Stimulated activated CD8-positive, alpha-beta memory T cell treated with anti-CD3 and anti-CD28 coated beads, Interleukin-15, amount 100 ng/mL, for 1 hour (primary cell): Measurements from ENCODE around the gene CGB7.
"Not testable (repeated sequence)": the region's sequence is repeated elsewhere in the genome, so short reads cannot be mapped to it uniquely, and the experiment has no call there.

Experiments used
- DNase-seq: peaks from one replicate; pipeline ENCODE4 v3.0.0-alpha.2; 2020; ENCODE audit warnings: low read depth

Gene CGB7

GRCh38 chr19:49057636-49058234, at the start of gene CGB7:
TSS of gene CGB7 (minus strand) at chr19:49057749. CDS start at chr19:49055375, 2,374 bp downstream.
- DNase-seq = no peak

DNA sequence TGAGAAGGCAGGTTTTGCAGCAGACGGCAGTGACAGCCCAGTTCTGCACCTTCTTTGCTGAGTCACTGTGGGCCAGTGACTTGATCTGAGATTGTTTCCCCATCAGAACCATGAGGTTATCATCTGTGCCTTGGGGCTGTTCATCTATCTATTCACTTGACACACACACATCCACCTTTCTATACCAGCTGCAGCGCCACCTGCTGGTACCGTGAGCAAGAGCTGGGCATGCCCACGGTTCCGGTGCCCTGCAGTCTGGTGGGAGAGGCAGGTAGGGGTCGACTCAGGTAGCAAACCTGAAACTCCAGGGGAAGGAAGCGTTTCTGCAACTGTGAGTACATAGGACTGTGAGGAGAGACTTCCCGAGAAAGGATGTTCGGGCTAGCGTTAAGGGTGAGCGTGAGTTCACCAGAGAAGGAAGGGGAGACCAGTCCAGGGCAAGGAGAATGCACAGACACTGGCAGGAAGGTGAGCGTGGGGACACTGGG, 49.1 kb upstream of the CGB7 start:
- peak; percentile 55 for DNase-seq

DNA sequence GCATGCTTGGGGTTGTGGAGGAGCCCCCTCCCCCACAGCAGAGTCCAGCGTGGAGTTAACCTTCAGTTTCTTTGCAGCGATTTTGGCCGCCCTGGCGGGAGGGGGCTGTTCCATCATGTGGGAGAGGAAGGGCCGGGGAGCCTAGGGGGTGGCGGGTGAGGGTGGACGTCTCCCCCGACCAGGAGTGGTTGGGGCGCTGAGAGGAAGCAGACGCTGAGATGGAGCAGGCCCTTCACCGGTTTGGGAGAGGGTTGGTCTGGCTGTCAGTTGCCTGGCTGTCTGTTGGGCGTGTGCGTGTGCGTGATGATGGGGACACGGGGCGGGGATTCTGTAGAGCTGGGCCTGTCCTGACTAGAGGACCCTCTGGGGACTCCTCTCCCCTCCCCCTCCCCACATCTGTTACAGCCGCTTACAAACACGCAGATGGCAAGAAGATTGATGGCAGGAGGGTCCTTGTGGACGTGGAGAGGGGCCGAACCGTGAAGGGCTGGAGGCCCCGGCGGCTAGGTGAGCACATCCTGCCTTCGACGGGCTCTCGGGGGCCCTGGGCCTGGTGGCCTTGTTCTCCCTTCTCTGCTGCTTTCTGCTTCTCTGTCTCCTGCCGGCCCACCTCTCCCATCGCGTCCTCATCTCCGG, 46.8 kb upstream of the CGB7 start:
- DNase-seq = no peak

GRCh38 chr19:49103331-49104085, 46.0 kb upstream of the CGB7 start:
- no peak for DNase-seq

DNA sequence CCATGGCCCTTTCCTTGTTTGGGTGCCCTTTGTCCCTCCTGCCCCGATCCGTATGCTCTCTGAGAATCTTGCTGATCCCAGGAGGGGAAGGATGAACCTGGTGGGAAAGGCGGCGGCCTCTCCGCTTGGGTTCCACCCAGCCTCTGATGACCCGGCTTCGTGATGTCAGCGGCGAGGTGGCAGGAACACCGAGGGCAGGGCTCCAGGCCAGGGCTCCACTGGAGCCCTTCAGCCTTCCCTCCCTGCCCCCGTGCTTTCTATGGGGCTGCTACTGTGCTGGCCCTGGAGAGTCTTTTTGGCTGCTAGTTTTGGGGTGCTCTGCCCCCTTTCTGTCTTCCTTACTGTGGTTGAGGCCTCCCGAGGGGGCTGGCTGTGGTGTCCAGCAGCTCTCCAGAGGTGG, 44.8 kb upstream of the CGB7 start:
- no peak for DNase-seq

DNA sequence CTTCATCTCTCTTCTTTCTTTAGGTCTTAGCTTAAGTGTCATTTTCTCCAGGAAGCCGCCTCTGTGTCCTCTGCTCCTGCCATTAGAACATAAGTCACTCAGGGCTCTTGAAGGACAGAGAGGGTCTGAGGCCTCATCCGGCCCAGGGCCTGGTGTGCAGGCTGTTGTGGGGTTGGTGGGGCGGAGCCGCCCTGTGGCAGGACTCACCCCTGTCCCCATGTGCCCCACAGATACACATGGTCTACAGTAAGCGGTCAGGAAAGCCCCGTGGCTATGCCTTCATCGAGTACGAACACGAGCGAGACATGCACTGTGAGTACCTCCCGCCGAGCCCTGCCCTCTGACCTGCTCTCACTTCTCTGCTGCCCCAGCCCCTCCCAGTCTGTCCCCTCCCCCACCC, 43.6 kb upstream of the CGB7 start:
- DNase-seq = no peak

- DNase-seq = no peak
Measured at GRCh38 chr19:49098795-49099194, 41.2 kb upstream of the CGB7 start.

DNA sequence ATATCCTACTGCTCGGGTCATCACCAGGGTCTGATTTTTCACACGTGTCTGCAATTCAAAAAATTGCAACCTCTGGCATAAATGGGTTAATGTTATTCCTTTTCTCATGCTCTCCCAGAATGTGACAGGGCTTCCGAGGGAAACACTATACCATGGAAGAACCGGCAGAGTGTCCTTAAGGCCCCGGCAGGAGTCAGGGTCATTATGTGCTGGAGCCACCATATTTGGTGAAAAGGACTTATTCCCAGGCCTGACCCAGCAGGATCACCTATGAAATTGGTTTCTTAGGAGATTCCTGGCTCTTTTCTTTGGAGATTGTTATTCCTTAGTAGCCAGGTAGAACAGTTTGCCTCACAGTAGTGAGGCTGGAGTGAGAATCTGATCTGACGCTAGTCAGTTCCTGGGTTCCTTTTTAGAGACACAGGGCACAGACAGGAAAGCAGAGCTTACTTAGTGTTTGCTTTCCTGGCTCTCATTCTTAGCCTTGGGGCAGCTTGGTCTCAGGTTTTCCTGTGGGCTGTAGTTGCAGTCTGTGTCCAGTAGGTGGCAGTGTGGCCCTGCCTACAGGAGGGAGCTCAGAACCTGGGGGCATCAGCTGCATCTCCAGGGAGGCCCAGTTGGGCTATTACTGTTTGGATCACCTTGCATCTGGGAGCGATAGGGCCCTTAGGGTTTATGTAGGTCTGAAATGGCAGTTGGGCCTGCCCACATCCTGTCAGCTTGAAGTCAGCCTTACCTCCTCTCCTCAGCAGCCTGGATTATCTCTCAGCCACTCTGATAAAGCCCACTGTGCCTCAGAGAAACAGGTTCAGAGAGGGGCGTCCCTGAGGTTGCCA, 40.1 kb upstream of the CGB7 start:
- peak; percentile 57 for DNase-seq

DNA sequence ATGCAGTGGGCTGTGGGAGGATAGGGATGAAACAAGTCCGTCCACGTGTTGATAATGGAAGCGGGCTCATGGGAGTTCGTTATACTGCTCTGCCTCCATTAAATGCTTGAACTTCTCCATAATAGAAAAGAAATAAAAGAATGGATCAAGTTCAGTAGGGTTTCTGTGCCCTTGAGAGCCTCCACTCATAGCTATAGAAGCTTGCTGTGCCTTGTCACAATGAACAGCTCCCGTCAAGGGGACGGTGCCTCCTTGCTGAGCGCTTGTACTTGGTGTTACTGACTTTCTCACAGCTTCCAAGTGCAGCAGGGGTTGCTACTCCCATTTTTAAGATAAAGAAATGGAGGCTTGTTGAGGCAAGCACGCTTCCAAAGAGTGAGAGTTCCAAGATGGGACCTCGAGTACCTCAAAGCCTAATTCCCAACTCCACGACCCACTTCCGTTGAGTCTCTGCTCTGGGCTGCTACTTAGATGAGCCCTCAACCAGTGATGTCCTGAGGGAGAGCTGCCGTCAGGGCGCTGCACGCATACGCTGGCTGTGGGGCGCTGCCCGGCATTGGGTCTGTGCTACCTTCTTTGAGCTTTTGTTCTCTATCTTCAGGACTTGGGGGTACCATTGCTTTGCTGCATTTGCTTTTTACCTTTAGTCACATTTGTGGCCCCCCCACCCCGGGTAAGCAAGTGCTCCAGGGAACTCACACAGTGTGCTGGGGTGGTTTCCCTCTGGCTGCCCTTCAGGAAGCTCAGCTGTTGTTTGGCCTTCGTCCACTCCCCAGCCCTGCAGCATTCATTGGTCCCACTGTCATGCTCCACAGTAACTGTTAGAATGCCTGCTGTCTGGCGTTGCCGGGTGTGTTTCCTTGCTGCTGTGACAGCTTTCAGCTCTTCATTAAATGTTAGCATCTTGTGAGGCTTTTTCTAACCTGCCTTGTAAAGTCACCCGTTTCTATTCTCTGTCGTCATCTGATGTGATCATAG, 37.2 kb upstream of the CGB7 start:
- DNase-seq = no peak

- DNase-seq = no peak
Measured at GRCh38 chr19:49092686-49093085, 35.1 kb upstream of the CGB7 start.

DNA sequence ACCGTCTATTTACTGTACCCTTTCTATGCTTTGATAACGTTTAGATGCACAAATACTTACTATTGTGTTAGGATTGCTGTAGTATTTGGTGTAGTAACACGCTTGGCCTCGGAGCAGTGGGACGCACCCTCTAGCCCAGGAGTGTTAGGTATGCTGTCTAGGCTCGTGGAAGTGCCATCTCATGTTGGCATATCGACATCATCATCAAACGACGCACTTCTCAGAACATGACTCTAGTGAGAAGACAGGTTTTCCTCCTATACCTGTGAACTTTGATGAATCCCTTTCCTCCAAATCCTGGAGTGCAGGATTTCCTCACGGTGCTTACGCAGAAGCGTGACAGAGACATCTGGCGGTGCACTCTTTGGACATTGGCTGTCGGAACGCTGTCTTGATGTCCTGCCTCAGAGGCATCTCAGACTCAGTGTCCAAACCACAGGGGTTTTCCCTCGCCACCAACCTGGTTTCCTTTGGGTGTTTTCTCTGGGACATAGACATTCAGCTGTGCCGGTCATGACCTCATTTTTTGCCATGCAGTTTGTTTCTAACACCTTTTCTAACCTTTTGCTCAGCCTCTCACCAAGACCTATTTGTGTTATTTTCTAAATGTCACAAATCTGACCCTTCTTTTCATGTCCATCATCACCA, 34.0 kb upstream of the CGB7 start:
- no peak for DNase-seq

- no peak for DNase-seq
Measured at GRCh38 chr19:49086296-49086695, 28.7 kb upstream of the CGB7 start.

DNA sequence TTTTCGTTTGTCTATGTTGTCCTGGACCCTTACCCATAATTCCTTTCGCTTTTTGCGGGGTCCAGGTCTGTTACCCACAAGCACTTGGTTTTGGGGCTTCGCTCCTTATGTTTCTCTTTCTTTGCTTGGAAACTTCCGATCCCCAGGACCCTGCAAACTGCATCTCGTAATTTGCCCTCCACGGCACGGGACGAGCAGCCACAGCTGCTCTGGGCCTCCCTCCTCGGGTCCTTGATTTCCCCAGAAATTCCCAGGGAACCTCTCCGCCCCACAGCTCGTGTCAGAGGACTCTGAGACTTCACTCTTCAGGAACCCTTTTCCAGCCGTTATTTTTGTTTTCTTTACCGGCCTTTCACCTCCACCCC, 28.3 kb upstream of the CGB7 start:
- DNase-seq = no peak

DNA sequence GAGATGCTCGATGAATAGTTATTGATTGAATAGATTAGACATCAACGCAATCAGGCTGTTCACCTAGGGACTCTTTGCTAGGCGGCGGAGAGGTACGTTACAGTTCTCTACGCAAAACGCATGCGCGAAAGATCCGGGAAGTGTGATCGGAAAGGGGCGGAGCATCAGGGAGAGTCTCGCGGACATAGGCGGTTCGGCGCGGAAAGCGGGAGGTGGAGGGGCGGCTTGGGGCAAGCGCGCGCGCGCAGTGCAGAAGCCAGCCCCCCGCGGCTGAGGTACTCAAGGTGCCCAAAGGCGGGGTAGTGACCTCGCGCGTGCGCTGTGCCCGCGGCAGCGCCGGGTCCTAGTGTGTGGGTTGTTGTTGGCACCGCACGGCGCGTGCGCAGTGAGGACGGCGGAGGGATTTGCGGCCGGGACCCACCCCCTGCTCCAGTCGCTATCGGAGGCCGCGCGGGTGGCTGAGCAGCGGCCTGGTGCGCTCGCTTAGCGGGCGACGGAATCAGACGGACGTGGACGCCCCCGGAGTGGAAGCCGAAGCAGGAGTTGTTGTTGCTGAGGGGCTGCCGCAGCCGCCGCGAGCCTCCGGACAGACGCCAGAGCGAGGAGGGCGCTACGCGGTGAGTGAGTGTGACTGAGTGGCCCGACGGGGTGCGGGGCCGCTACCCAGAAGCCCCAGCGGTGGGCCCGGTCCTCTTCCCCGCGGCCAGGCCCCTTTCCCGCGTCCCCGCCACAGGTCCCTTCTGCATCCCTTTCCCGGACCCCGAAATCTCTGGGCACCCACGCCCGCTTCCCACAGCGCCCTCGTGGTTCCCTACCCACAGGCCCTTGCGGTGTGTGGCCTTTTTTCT, 27.7 kb upstream of the CGB7 start, which contains the start of gene SNRNP70:
Gene SNRNP70 (plus strand): TSS at position 432 of the 848 bp plus-strand sequence. CDS start 964 bp downstream, outside the sequence.
- DNase-seq = peak; percentile 96

DNA sequence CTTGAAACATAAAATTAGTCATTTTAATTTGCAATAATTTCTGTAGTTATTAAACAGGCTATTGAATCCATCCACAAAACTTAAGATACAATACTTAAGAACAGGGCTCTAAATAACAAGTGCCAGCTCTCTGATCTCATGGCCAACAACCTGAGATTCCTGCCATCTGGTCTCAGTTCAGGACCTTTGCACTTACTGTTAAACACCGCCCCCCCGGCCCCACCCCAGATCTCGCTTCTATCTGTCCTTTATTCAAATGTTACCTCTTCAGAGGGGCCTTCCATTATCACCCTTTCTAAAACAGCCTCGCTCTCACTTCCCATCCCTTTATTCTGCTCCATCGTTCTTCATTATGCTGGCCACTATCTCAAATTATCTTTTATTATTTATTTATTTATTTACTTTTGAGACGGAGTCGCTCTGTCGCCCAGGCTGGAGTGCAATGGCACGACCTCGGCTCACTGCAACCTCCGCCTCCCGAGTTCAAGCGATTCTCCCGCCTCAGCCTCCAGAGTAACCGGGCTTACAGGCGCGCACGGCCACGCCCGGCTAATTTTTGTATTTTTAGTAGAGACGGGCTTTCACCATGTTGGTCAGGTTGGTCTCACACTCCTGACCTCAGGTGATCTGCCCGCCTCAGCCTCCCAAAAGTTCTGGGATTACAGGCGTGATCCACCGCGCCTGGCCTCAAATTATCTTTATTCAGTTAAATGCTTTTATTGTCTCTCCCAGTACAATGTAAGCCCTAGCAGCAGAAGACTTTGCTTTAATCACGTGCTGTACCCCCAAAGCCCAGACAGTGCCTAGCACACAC, 26.9 kb upstream of the CGB7 start:
- no peak for DNase-seq

DNA sequence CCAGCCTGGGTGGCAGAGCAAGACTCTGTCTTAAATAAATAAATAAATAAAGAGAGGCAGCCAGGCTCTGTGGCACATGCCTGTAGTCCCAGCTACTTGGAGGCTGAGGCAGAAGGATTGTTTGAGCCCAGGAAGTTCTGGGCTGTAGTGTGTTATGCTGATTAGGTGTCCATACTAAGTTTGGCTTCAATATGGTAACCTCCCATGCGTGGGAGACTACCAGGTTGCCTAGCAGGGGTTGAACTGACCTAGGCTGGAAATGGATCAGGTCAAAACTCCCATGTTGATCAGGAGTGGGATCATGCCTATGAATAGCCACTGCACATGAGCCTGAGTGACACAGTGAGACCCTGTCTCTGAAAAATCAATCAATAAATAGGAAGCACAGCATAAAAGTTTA, 23.7 kb upstream of the CGB7 start:
- DNase-seq = no peak

DNA sequence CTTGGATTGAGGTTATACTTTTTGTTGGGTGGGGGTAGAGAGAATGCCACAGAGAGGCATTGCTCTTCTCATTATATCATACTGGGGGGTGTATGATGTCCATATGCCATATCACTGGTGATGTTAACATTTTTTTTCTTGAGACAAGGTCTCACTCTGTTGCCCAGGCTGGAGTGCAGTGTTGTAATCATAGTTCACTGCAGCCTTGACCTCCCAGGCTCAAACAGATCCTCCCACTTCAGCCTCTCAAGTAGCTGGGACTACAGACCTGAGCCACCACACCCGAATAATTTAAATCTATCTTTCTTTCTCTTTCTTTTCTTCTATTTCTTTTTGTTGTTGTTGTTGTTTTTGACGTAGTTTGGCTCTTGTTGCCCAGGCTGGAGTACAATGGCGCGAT, 22.8 kb upstream of the CGB7 start:
- no peak for DNase-seq

DNA sequence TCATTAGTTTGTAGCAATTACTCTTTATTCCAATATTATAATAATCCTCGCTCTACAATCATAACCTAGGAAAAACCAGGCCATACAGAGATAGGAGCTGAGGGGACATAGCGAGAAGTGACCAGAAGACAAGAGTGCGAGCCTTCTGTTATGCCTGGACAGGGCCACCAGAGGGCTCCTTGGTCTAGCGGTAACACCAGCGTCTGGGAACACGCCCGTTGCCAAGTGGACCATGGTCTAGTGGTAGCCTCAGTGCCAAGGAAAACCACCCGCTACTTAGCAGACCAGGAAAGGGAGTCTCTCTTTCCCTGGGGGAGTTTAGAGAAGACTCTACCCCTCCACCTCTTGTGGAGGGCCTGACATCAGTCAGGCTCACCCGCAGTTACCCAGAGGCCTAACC, 17.3 kb upstream of the CGB7 start:
- DNase-seq = not testable (repeated sequence)
